Measurements from ENCODE around the gene SRRM2.

Gene SRRM2

DNA sequence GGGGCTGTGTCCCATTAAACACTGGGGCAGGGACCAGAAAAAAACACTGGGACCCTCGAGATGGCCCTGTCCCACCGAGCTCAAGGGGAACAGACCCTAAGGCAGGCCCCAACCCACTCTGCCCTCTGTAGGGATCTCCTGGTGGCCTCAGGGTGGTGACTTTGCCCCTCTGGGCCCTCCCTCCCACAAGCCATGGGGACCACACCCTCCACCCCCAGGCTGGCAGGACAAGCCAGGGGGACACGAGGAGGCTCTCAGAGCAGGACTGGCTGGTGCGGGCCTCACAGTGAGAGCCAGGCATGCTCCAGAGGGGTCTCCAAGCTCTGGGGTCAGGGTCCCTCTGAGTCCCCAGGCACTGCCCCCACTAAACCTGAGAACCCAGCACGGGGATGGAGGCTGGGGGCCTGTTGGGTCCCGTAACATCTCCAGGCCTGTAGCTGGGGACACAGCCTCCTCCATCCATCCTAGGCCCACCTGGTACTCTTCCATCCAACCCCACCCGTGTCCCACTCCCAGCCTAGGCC, 14.5 kb upstream of the SRRM2 start:
- no peak for DNase-seq (ENCODE audit: extremely low read depth in 1 of 2, low read depth in 1 of 2)

- DNase-seq (ENCODE audit: extremely low read depth in 1 of 2, low read depth in 1 of 2) = no peak
Observed at GRCh38 chr16:2738615-2739014, 13.8 kb upstream of the SRRM2 start.

DNA sequence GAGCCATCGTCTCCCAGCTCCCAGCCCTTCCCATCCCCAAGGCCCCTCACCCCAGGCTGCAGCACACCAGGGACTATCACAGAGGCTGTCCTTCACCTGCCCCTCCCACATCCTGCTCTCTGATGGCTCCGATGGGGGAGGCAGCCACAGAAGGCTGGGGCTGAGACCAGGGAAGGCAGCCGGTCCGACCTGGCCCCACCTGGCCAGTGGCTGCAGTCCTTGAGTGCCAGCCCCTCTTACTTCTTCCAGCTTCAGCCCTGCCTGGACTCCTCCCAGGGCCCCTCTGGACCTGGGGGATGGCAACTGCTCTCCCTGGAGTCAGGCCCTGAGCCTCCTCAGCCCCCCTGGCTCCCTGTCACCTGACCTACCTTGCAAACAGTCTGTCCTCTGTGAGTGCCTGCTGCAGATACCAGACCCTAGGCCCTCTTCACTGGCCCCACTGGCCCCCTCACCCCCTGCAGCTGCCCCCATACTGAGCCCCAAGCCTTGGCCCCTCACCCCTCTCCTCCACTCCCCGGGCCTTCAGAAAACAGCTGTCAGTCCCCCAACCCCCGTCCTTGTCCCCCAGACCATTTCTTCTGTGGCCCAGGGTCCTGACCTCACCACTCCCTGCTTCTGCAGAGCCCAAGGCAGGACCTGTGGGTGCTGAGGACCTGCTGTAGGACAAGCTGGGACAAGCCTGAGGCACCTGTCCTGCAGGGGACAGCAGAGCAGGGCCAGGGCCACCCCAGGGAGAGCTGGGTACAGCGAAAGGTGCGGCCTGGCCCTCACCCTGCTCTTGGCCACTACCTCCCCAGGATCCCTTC, 12.6 kb upstream of the SRRM2 start:
- no peak for DNase-seq (ENCODE audit: extremely low read depth in 1 of 2, low read depth in 1 of 2)

- DNase-seq (ENCODE audit: extremely low read depth in 1 of 2, low read depth in 1 of 2) = no peak
Observed at GRCh38 chr16:2740476-2740875, 12.0 kb upstream of the SRRM2 start.

DNA sequence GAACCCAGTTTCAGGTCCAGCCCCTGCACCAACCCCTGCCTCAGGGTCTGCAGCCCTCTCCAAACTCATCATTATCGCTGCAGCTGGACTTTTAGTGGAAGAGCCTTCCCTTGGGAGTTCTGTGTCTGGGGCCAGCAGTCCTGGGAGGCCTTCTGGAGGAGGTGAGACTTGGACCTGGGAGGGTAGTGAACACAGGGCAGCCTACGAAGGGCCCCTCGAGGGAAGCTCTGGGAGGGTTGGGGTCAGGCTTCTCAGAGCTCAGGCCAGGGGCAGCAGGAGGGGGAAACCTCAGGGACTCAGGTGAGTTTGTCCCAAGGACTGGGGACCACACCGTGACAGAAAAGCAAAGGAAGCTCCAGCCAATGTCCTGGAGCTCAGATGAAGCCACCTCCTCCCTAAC, 11.3 kb upstream of the SRRM2 start:
- DNase-seq (ENCODE audit: extremely low read depth in 1 of 2, low read depth in 1 of 2) = no peak

DNA sequence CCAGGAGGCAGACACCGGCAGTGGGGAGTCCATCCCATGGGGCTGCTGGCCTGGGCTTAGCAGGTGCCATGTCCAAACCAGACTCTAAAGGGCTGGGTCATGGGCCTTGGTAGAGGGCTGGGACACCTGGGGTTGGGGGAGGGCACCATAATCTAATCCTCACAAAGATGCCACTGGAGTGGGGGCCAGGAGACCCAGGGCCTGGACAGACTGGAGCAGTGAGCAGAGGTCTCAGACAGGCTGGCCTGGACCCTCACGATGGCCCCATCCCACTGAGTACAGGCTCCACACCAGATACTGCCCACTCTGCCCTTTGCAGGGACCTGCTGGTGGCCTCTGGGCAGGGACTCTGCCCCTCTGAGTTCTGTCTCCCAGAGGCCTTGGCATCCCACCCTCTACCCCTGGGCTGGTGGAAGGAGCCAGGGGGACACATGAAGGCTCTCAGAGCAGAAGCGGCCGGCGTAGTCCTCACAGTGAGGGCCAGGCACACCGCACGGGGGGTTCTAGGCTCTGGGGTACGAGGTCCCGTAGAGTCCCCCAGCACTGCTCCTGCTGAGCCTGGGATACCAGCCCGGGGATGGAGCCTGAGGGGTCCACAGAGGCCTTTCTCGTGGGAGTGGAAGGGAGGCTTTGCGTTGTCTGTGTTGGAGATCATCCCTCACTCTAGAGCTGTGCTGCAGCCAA, 10.0 kb upstream of the SRRM2 start:
- DNase-seq (ENCODE audit: extremely low read depth in 1 of 2, low read depth in 1 of 2) = no peak

DNA sequence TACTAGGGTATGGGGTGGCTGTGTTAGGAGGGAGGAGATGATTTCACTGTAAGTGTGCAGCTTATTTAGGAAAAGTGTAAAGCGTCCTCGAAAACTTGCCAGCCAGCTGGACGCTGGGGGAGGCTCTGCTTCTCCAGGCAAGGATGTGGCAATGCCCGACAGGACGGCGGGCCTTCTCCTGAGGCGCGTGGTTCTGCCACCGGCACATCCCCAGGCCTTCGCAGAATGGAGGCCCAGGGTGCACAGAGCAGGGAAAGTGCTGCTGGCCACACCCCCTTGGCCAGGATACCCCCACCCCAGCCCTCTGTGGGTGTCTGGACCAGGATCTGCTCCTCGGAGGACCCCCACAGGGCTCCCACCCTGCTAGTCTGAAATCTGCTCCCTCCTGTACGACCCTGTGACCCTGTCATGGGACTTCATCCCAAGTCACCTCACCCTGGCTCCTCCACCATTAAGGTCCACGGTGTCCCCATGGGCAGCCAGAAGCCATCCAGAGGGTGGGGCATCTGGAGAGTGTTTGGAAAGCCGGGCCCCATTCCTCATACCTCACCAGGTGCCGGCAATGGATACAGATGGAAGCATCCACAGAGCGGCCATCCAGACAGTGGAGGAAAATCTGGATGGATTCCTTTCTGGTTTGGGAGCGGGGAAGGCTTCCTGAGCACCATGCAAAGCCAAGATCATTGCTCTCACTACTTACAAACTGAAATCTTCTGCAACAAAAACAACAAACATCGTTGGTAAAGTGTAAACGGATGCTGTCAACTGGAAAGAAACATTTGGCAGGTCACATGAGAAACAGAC, 9.2 kb upstream of the SRRM2 start:
- DNase-seq (ENCODE audit: extremely low read depth in 1 of 2, low read depth in 1 of 2) = no peak

DNA sequence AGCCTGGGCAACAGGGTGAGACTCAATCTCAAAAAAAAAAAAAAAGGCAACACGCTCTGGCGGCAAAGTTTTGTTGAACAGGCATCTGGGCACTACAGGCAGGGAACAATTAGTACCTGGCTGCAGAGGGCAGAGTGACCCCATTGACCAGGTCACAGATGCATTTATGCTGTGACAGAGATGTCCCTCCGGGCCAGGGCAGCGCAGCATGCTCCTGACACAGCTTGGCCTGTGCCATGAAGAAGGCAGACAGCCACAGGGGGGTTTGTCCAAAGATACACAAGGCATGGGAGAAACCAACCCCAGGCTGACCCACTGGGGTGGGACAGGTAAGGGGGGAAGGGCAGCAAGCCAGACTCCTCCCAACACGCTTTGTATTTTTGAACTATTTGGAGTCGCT, 7.7 kb upstream of the SRRM2 start:
- DNase-seq (ENCODE audit: extremely low read depth in 1 of 2, low read depth in 1 of 2) = no peak

GRCh38 chr16:2745116-2745890, 7.1 kb upstream of the SRRM2 start:
- DNase-seq (ENCODE audit: extremely low read depth in 1 of 2, low read depth in 1 of 2) = no peak

DNA sequence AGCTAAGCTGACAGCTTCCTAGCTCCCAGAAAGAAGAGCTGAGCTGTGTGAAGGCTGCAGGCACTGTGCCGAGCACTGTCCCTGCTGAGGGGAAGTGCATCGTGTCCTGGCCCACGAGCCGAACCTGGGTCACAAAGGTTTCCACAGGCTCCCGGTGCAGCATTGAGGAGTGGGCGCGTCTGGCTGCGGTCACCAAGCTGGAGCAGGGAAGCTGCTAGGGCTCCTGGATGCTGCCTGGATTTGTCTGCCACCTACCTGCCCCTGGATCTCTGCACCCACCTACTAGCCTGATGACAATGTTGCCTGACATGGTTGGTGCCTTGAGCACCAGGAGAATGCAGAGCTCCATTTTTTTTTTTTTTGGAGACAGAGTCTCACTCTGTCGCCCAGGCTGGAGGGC, 6.5 kb upstream of the SRRM2 start:
- no peak for DNase-seq (ENCODE audit: extremely low read depth in 1 of 2, low read depth in 1 of 2)

DNA sequence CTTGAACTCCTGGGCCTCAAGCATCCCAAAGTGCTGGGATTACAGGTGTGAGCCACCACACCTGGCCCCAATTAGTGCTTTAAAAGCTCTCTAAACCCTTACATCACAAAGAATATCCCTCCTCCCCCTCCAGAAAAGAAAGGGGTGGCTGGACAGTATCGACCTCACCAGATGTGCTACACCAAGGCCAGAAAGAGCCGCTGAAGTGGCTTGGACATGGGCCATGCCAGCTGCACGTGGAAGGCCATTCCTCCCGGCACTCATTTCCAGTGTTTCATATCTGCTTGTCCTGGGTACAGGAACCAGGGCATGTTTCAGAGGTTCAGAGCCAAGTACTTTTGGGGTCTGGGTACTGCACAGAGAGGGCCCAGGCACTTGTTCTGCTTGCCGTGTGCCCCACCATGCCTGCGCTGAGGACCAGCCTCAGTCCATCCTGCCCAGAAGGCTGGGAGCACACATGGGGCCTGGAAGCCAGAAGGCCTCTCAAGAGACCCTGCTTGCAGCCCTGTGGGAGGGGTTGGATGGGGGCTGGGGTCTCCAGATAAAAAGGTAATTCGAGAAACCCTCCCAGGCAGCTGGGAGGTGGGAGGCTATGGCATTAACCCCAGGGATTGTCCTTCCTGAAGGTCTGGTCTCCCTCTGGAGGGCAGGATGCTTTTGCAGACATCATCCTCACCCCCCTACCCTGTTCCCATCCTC, 3.5 kb upstream of the SRRM2 start:
- DNase-seq (ENCODE audit: extremely low read depth in 1 of 2, low read depth in 1 of 2) = no peak

GRCh38 chr16:2749476-2749875, 3.0 kb upstream of the SRRM2 start:
- no peak for DNase-seq (ENCODE audit: extremely low read depth in 1 of 2, low read depth in 1 of 2)

DNA sequence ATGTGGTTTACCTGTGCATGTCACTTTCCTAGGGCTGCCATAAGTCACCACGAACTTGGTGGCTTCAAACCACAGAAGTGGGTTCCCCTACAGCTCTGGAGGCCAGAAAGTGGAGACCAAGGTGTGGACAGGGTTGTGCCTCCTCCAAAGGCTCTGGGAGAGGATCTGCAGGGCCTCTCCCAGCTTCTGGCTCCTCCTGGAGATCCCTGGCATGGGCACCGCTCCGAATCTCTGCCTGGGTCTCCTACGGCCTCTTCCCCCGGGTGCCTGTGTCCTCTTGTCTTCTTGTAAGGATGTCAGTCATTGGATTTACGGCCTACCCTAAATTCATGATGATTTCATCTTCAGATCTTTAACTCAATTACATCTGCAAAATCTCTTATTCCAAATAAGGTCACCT, 2.5 kb upstream of the SRRM2 start:
- no peak for DNase-seq (ENCODE audit: extremely low read depth in 1 of 2, low read depth in 1 of 2)

DNA sequence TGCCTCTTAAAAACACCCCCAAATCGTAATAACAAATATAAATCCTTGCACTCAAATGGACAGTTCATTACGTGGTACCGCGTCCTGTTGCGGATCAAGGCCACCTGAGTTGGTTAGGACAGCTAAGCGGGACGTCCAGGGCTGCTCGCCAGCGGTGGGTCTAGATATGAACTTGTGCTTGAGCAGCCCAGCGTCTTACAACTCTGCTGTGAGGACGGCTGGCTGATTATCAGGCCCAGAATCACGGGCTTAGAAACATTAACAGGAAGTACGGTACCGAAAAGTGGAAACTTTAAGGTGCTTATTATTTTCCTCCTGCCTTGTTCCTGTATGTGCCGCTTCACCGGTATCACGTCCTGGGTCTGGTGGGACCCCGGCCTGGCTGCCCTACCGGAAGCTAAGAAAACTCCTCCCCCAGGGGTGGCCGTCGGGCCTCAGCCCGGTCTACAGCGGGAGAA, 832 bp upstream of the SRRM2 start:
- no peak for DNase-seq (ENCODE audit: extremely low read depth in 1 of 2, low read depth in 1 of 2)

DNA sequence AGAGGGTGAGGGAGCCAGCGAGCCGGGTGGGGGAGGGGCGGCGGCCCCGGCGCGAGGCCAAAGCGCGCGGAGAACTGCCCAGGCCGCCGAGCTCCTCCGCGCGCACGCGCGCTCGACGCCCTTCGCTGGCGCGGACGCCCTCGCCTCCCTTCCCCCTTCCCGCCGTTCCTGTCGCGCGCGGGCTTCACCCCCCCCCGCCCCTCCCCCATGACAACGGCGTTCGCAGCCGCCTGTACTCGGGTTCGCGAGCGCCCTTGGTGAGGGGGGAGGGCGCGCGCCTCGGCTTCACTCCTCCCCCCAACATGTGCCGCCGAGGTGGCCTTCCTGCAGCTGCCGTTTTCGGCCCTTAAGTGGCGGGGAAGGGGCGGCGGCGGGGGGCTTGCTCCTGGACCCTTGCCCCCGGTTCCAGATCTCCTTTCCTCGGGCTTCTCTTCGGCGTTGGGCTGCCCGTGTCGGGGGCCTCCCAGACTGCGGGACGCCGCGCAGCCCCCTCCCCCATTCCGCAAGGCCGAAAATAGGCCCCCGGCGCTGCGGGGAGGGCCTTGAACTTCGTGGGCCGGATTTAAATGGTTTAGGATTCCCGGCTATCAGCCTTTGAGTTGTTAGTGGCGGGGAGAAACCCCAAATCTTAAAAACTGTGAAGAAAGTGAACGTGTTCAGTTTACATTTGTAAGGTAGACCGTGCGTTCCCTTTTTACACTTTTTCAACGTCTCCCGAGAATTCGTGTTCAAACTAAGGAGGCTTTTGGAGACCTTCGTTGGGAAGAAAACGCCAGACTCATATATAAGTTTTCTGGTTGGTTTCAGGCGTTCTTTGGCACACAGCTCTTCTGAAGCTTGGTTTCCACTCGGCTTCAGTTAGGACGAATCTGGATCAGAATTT, 653 bp downstream of the SRRM2 start:
- no peak for DNase-seq (ENCODE audit: extremely low read depth in 1 of 2, low read depth in 1 of 2)

GRCh38 chr16:2753733-2754020, 1.2 kb downstream of the SRRM2 start:
- no peak for DNase-seq (ENCODE audit: extremely low read depth in 1 of 2, low read depth in 1 of 2)

GRCh38 chr16:2755158-2755557, 2.7 kb downstream of the SRRM2 start:
- no peak for DNase-seq (ENCODE audit: extremely low read depth in 1 of 2, low read depth in 1 of 2)

DNA sequence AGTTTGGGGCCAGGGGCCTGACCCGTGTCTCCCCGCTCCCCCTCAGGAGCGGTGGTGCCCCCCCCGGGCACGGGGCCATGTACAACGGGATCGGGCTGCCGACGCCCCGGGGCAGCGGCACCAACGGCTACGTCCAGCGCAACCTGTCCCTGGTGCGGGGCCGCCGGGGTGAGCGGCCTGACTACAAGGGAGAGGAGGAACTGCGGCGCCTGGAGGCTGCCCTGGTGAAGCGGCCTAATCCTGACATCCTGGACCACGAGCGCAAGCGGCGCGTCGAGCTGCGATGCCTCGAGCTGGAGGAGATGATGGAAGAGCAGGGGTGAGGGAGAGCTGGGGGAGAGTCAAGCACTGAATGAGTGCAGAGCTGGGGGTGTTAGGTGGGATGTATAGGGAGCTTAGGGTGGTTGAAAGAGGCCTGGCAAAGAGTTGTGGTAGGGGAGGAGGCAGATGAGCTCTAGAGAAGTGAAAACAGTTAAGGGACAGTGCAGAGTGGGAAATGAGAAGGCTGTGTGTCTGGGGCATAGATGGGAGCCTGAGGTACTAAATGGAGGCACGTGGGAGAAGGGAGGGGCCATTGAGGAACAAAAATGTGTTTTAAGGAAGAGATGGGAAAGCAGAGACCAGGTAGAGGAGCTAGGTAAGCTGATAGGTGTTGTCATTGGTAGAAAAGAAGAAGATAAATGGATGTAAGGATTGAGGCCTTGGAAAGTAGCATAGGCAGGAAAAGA, 4.0 kb downstream of the SRRM2 start:
- DNase-seq (ENCODE audit: extremely low read depth in 1 of 2, low read depth in 1 of 2) = no peak

DNA sequence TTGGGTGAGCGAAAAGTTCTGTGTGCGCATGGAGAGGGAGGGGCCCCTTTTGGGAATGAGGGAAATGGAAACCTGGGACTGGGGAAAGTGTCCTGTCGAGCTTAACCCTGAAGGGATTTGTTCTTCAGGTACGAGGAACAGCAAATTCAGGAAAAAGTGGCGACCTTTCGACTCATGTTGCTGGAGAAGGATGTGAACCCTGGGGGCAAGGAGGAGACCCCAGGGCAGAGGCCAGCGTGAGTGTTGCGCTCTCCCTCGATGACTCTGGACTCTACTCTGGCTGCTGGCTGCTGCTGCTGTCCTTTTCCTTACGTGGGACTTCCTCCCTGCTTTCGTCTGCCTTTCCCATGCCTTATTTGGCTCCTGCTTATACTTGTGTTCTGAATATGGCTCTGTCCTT, 4.9 kb downstream of the SRRM2 start:
- DNase-seq (ENCODE audit: extremely low read depth in 1 of 2, low read depth in 1 of 2) = no peak

Measured in activated CD8-positive, alpha-beta memory T cell treated with anti-CD3 and anti-CD28 coated beads for 1 hour (primary cell).